ENCODE data around the gene BRWD1. TPM values are rescaled to one million over a fixed set of nuclear protein-coding genes. Genes with fewer than 3 reads are reported as not detected.
"Not testable (repeated sequence)": the region's sequence is repeated elsewhere in the genome, so short reads cannot be mapped to it uniquely, and the experiment has no call there.

The BRWD1 gene
- total and polyA plus RNA-seq, 2 of the 8 experiments (the other 6 are each of a cell fraction or from before 2014, with no cell fraction given) = 9.3 to 45.2 TPM

GRCh38 chr21:39220875-39221274 is 92.6 kb downstream of the BRWD1 start:
- H3K36me3 ChIP-seq (ENCODE audit: control insufficient read depth in 2 of 4, insufficient read depth in 4 of 4, low read length in 3 of 4) = peaks cover 0 to 64% (median 16%) of the 10 kb centered on the region in 4 experiments
- H3K9me3 ChIP-seq (ENCODE audit: insufficient read depth in 2 of 2, low read depth in 1 of 2, low read length in 1 of 2); H4K20me1 ChIP-seq (replicated peaks in 1 of 2; ENCODE audit: control insufficient read depth in 1 of 2, insufficient read depth in 2 of 2, low read length in 2 of 2); H2BK20ac ChIP-seq (ENCODE audit: low read length); H4K91ac ChIP-seq (replicated peaks; ENCODE audit: insufficient read length, low read length); H3K4me1 ChIP-seq (replicated peaks in 1 of 4; ENCODE audit: control insufficient read depth in 3 of 4, insufficient read depth in 4 of 4, low read length in 3 of 4); H3K23me2 ChIP-seq (ENCODE audit: low read depth, low read length); DNase-seq (ENCODE audit: low read depth in 1 of 2, low spot score in 2 of 2); H2BK15ac ChIP-seq (ENCODE audit: low read length); H2AFZ ChIP-seq (ENCODE audit: low read length); H3K14ac ChIP-seq (ENCODE audit: insufficient read length); CTCF ChIA-PET (ENCODE audit: partially characterized antibody); H4K8ac ChIP-seq (ENCODE audit: extremely low read depth, insufficient read depth, low read length); H4K5ac ChIP-seq (ENCODE audit: insufficient read length, low read depth, low read length); POLR2A ChIA-PET (ENCODE audit: partially characterized antibody); H3K27ac ChIP-seq (ENCODE audit: low read depth, low read length); H3K27me3 ChIP-seq (replicated peaks in 1 of 4; ENCODE audit: control insufficient read depth in 3 of 4, extremely low read depth in 1 of 4, insufficient read depth in 3 of 4, low read length in 3 of 4); H3K79me1 ChIP-seq (ENCODE audit: low read depth, low read length); H2BK12ac ChIP-seq (ENCODE audit: low read depth, low read length); H3K56ac ChIP-seq (replicated peaks; ENCODE audit: insufficient read length, low read depth, low read length); H3K79me2 ChIP-seq (ENCODE audit: control insufficient read depth in 1 of 2, insufficient read depth in 2 of 2, low read length in 2 of 2); H3K9ac ChIP-seq (replicated peaks in 1 of 4; ENCODE audit: extremely low read depth in 1 of 4, low read depth in 3 of 4, low read length in 3 of 4); H2BK120ac ChIP-seq (replicated peaks; ENCODE audit: low read depth, low read length); H3K4me3 ChIP-seq (ENCODE audit: extremely low read depth in 1 of 4, insufficient read depth in 2 of 4, low read depth in 3 of 4, low read length in 4 of 4); FAIRE-seq; H3K4ac ChIP-seq (replicated peaks; ENCODE audit: insufficient read length, low read depth, low read length); H3K23ac ChIP-seq (ENCODE audit: insufficient read length); H3K18ac ChIP-seq (ENCODE audit: extremely low read depth, low read length); H2AK5ac ChIP-seq (ENCODE audit: low read depth, low read length); H2BK5ac ChIP-seq (ENCODE audit: low read depth, low read length); H3K4me2 ChIP-seq (ENCODE audit: insufficient read depth in 1 of 2, low read depth in 2 of 2, low read length in 2 of 2): not testable (repeated sequence)
- WGBS, 2 experiments (ENCODE audit: extremely low coverage in 1 of 2, insufficient coverage in 1 of 2, insufficient read length in 1 of 2, insufficient replicate concordance in 2 of 2, low coverage in 1 of 2, low lambda C conversion rate in 2 of 2, missing lambda C conversion rate in 1 of 2) = 98% methylated on average over 2 of the region's 2 CpGs; no CpG with 5 or more reads in 1 of the 2 experiments

Measured in H1 (cell line).